WTC11 (cell line): ENCODE measurements around the gene PISD.

Experiments
- CREB1 ChIP-seq: sonication (generic); formaldehyde crosslinking; IDR thresholded peaks from 2 replicates; pipeline ENCODE4 v1.8.0; 2023; ENCODE audit warnings: mild to moderate bottlenecking, missing genetic modification reagents
- ESRRA ChIP-seq: sonication (generic); formaldehyde crosslinking; IDR thresholded peaks from 2 replicates; pipeline ENCODE4 v1.8.1; 2022; ENCODE audit warnings: mild to moderate bottlenecking, missing genetic modification reagents, borderline replicate concordance
- FOXJ3 ChIP-seq: sonication (generic); formaldehyde crosslinking; IDR thresholded peaks from 2 replicates; pipeline ENCODE4 v1.9.0; 2021; ENCODE audit warnings: missing genetic modification reagents, mild to moderate bottlenecking, borderline replicate concordance
- FOXK1 ChIP-seq: sonication (generic); formaldehyde crosslinking; IDR thresholded peaks from 2 replicates; pipeline ENCODE4 v1.8.0; 2022; ENCODE audit warnings: mild to moderate bottlenecking, moderate library complexity, missing genetic modification reagents
- FOXP4 ChIP-seq: sonication (generic); formaldehyde crosslinking; IDR thresholded peaks from 2 replicates; pipeline ENCODE4 v1.8.0; 2022; ENCODE audit warnings: mild to moderate bottlenecking, missing genetic modification reagents
- NFYB ChIP-seq: sonication (generic); formaldehyde crosslinking; conservative IDR thresholded peaks from 2 replicates; pipeline ENCODE4 v1.8.0; 2022; ENCODE audit warnings: low read depth, missing genetic modification reagents
- NR3C1 ChIP-seq: sonication (generic); formaldehyde crosslinking; conservative IDR thresholded peaks from 2 replicates; pipeline ENCODE4 v1.8.1; 2023; ENCODE audit warnings: low read depth, mild to moderate bottlenecking, missing genetic modification reagents
- TCF7 ChIP-seq: sonication (generic); formaldehyde crosslinking; IDR thresholded peaks from 2 replicates; pipeline ENCODE4 v1.8.0; 2022; ENCODE audit warnings: mild to moderate bottlenecking, low read depth, missing genetic modification reagents, moderate library complexity
- TEAD4 ChIP-seq: sonication (generic); formaldehyde crosslinking; IDR thresholded peaks from 2 replicates; pipeline ENCODE4 v1.8.0; 2022; ENCODE audit warnings: mild to moderate bottlenecking, missing genetic modification reagents
- TP53 ChIP-seq: sonication (generic); formaldehyde crosslinking; IDR thresholded peaks from 2 replicates; pipeline ENCODE4 v1.8.1; 2023; ENCODE audit warnings: mild to moderate bottlenecking, missing genetic modification reagents
- ZNF281 ChIP-seq: sonication (generic); formaldehyde crosslinking; IDR thresholded peaks from 2 replicates; pipeline ENCODE4 v1.8.0; 2023; ENCODE audit warnings: mild to moderate bottlenecking, missing genetic modification reagents
- TF ChIP-seq, protein P1 (sequence below): fragments of 200-600 bp; IDR thresholded peaks from 2 replicates; pipeline ENCODE4 v1.8.0; 2022; ENCODE audit warnings: antibody characterized with exemption
- TF ChIP-seq, protein P2 (sequence below): sonication (generic); formaldehyde crosslinking; IDR thresholded peaks from 2 replicates; pipeline ENCODE4 v1.8.1; 2023; ENCODE audit warnings: mild to moderate bottlenecking, missing genetic modification reagents, moderate library complexity
- TF ChIP-seq, protein P3 (sequence below): sonication (generic); formaldehyde crosslinking; IDR thresholded peaks from 2 replicates; pipeline ENCODE4 v1.8.0; 2022; ENCODE audit warnings: mild to moderate bottlenecking, missing genetic modification reagents

- TF ChIP-seq, protein P1, sequence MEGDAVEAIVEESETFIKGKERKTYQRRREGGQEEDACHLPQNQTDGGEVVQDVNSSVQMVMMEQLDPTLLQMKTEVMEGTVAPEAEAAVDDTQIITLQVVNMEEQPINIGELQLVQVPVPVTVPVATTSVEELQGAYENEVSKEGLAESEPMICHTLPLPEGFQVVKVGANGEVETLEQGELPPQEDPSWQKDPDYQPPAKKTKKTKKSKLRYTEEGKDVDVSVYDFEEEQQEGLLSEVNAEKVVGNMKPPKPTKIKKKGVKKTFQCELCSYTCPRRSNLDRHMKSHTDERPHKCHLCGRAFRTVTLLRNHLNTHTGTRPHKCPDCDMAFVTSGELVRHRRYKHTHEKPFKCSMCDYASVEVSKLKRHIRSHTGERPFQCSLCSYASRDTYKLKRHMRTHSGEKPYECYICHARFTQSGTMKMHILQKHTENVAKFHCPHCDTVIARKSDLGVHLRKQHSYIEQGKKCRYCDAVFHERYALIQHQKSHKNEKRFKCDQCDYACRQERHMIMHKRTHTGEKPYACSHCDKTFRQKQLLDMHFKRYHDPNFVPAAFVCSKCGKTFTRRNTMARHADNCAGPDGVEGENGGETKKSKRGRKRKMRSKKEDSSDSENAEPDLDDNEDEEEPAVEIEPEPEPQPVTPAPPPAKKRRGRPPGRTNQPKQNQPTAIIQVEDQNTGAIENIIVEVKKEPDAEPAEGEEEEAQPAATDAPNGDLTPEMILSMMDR, result no peak
- TF ChIP-seq NFYB (no peak), CREB1 (CRISPR knock-in tag) (no peak), FOXJ3 (CRISPR knock-in tag) (no peak), TP53 (CRISPR knock-in tag) (no peak), NR3C1 (CRISPR knock-in tag) (no peak), FOXP4 (no peak), ESRRA (CRISPR knock-in tag) (no peak), TEAD4 (CRISPR knock-in tag) (no peak), TCF7 (no peak), FOXK1 (CRISPR knock-in tag) (no peak), ZNF281 (CRISPR knock-in tag) (no peak)
- TF ChIP-seq, protein P2, sequence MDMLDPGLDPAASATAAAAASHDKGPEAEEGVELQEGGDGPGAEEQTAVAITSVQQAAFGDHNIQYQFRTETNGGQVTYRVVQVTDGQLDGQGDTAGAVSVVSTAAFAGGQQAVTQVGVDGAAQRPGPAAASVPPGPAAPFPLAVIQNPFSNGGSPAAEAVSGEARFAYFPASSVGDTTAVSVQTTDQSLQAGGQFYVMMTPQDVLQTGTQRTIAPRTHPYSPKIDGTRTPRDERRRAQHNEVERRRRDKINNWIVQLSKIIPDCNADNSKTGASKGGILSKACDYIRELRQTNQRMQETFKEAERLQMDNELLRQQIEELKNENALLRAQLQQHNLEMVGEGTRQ (CRISPR knock-in tag), result no peak
- TF ChIP-seq, protein P3, sequence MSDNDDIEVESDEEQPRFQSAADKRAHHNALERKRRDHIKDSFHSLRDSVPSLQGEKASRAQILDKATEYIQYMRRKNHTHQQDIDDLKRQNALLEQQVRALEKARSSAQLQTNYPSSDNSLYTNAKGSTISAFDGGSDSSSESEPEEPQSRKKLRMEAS (CRISPR knock-in tag), result no peak
Measured at GRCh38 chr22:31691408-31691807, 29.4 kb upstream of the PISD start.
